RWPE2 (cell line): ENCODE data around the gene CHKA.

Experiments used
- ATAC-seq: fragments of 200-7000 bp; cut with Tn5 transposase; 3 replicates; pipeline ENCODE4 v1.9.1; 2021; ENCODE audit warnings: low read depth
- DNase-seq: peaks from one replicate; pipeline ENCODE4 v3.0.0-alpha.2; 2020; ENCODE audit warnings: low spot score
- H3K27ac ChIP-seq: fragments of 450-650 bp; 2 replicates; pipeline ENCODE4 v1.5.1; 2017; ENCODE audit warnings: mild to moderate bottlenecking; ENCODE audit not compliant: poor library complexity, severe bottlenecking
- H3K27me3 ChIP-seq: fragments of 250-450 bp; sonication (Bioruptor Pico); 2 replicates; pipeline ENCODE4 v1.5.1; 2021; ENCODE audit warnings: mild to moderate bottlenecking, moderate library complexity; ENCODE audit not compliant: insufficient read depth, poor library complexity, severe bottlenecking
- H3K36me3 ChIP-seq: fragments of 250-450 bp; sonication (Bioruptor Pico); 2 replicates; pipeline ENCODE4 v1.5.1; 2020; ENCODE audit warnings: low read depth, mild to moderate bottlenecking, moderate library complexity
- H3K4me1 ChIP-seq: fragments of 250-450 bp; sonication (Bioruptor Pico); 2 replicates; pipeline ENCODE4 v1.5.1; 2021; ENCODE audit warnings: mild to moderate bottlenecking, moderate library complexity; ENCODE audit not compliant: insufficient read depth, poor library complexity, severe bottlenecking
- H3K4me3 ChIP-seq: fragments of 250-450 bp; sonication (Bioruptor Pico); 2 replicates; pipeline ENCODE4 v1.5.1; 2021; ENCODE audit warnings: mild to moderate bottlenecking, moderate library complexity; ENCODE audit not compliant: severe bottlenecking
- H3K9me3 ChIP-seq: fragments of 250-450 bp; sonication (Bioruptor Pico); 2 replicates; pipeline ENCODE4 v1.5.1; 2021; ENCODE audit warnings: mild to moderate bottlenecking, moderate library complexity; ENCODE audit not compliant: severe bottlenecking
- TF ChIP-seq, protein P1 (sequence below): fragments of 450-650 bp; IDR thresholded peaks from one replicate; pipeline ENCODE4 v1.5.1; 2017; ENCODE audit warnings: mild to moderate bottlenecking, moderate library complexity; ENCODE audit not compliant: poor library complexity, severe bottlenecking

CHKA gene

DNA sequence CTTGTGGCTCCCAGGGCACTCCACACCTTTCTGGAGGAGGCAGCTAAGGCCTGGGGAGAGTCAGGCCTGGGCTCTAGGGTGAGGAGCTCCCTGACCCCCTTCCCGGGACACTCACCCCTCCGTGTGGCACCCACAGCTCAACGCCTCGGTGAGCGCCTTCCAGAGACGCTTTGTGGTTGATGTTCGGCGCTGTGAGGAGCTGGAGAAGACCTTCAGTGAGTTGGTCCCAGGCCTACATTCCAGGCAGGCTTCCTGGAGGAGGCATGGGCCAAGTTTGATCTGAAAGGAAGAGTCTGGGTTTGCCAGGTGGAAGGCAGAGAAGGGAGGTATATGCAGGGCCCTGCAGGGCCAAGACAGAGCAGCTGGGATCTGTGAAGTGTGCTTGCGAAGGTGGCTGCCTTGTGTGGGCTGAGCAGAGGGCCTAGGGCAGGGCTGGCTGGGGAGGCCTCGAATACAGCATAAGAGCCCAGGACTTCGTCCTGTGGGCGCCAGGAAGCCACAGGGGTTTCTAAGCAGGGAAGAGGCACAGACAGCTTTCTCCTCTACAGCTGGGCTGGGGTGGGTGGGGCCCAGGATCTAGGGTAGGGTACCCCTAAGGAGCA, 79.5 kb downstream of the CHKA start:
- ATAC-seq (no peak), DNase-seq (no peak)
- Histone ChIP-seq H3K27ac (peak overlapping the region; percentile 67), H3K4me3 (no peak overlapping the region), H3K4me1 (peaks cover 4% of the 10 kb centered on the region), H3K27me3 (no peaks in the 10 kb centered on the region), H3K9me3 (no peaks in the 10 kb centered on the region), H3K36me3 (0 out of 2 replicates have a peak, but pooled peaks cover 10% of the 10 kb centered on the region)
- TF ChIP-seq, protein P1, sequence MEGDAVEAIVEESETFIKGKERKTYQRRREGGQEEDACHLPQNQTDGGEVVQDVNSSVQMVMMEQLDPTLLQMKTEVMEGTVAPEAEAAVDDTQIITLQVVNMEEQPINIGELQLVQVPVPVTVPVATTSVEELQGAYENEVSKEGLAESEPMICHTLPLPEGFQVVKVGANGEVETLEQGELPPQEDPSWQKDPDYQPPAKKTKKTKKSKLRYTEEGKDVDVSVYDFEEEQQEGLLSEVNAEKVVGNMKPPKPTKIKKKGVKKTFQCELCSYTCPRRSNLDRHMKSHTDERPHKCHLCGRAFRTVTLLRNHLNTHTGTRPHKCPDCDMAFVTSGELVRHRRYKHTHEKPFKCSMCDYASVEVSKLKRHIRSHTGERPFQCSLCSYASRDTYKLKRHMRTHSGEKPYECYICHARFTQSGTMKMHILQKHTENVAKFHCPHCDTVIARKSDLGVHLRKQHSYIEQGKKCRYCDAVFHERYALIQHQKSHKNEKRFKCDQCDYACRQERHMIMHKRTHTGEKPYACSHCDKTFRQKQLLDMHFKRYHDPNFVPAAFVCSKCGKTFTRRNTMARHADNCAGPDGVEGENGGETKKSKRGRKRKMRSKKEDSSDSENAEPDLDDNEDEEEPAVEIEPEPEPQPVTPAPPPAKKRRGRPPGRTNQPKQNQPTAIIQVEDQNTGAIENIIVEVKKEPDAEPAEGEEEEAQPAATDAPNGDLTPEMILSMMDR = no peak

DNA sequence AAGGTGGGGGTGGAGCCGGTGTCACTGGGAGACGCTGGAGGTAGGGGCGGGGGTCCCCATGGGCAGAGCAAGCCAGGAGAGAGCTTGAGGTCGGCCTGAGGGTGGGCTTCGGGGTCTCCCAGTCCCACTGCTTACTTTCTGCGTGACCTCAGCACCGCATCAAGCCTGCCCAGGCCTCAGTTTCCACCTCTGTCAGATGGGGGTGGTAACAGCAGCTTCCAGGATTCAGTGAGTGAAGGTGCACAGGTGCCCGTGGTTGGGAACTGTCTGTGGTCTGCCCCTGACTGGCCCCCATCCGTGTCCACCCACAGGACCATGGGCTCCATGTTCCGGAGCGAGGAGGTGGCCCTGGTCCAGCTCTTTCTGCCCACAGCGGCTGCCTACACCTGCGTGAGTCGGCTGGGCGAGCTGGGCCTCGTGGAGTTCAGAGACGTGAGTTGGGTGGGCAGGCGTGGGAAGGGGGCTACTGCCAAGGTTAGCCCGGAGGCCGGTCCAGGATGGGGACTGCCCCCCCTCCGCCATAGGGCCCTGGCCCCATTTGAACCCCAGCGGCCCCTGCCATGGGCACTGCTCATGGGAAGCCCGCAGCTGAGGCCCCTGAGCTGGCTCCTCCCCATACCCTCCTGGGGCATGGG, 80.1 kb downstream of the CHKA start:
- H3K4me3 ChIP-seq = peak overlapping the region; percentile 48
- H3K9me3 ChIP-seq = no peaks in the 10 kb centered on the region
- H3K27ac ChIP-seq = peak overlapping the region; percentile 67
- H3K4me1 ChIP-seq = peaks cover 4% of the 10 kb centered on the region
- DNase-seq = peak; percentile 45
- no peak for ATAC-seq
- 0 out of 2 replicates have a peak, but pooled peaks cover 10% of the 10 kb centered on the region for H3K36me3 ChIP-seq
- TF ChIP-seq, protein P1 = no peak
- H3K27me3 ChIP-seq = no peaks in the 10 kb centered on the region

DNA sequence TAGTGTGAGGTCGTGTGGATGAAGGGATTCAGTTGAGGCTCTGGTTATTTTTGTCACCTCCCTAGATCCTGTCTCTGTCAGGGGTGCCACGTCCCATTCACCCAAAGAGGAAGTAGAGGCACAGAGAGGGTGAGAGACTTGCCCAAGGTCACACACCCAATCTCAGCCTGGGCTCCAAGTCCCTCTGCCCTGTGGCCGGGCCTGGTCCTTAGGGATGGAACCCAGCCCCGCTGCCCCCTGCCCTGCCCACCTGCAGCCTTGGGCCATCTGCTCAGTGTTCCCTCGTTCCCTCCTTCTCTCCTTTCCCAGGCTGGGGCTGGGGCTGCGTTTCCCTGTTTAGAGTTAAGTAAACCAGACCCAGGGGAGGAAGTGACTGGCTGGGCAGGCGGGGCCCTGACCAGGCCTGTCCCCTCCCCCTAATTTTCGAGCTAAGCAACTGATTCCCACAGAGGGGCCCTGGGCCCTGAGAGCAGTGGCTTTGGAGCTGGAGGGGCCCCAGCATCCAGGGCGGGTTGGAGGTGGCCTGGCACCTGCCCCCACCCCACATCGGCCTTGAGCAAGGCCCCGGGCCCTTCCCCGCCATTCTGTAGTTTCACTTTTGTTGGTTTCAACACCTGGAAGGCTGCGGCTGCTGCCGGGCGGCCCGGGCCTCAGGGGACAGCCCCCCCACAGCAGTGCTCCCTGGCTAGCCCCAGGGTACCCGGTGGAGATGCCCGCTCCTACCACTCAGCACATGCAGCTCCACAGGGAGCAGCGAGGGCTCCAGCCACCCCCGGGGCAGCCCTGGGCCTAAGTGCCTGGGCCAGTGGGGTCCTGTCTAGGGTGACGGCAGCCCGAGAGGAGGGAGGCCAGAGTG, 80.9 kb downstream of the CHKA start:
- peak; percentile 58 for DNase-seq
- H3K27me3 ChIP-seq = no peaks in the 10 kb centered on the region
- no peaks in the 10 kb centered on the region for H3K9me3 ChIP-seq
- peak overlapping the region; percentile 67 for H3K27ac ChIP-seq
- 0 out of 2 replicates have a peak, but pooled peaks cover 7% of the 10 kb centered on the region for H3K36me3 ChIP-seq
- H3K4me3 ChIP-seq = peak overlapping the region; percentile 48
- TF ChIP-seq, protein P1 = no peak
- ATAC-seq = peak; percentile 62
- peaks cover 4% of the 10 kb centered on the region for H3K4me1 ChIP-seq

DNA sequence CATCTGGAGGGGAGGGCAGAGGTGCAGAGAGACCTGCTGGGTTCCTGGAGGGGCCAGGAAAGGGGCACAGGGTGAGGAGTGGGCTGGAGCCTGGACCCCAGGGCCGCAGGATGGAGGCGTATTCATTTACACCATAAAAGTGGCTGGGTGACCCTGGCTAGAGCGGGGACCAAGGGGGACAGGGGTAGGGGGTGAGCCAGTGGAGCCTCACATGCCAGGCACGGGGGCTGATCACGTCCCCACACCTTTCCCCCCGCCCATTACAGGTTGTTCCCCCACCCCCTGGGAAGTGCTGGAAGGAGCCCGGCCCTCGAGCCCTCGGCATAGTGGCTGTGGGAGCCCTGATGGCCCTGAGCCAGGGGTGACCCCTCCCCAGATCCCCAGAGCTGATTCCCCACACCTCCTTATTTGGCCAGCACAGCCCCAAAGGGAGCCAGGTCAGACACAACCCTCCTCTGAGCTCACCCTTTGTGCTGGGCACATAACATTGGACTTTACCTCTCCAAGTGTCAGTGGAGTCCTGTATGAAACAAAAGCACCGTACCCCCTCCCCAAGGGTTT, 81.6 kb downstream of the CHKA start:
- peak; percentile 21; the same call in 2 of the 3 replicates for ATAC-seq
- no peak for DNase-seq
- no peaks in the 10 kb centered on the region for H3K27me3 ChIP-seq
- H3K4me3 ChIP-seq = peak overlapping the region; percentile 48
- peaks cover 4% of the 10 kb centered on the region for H3K4me1 ChIP-seq
- TF ChIP-seq, protein P1 = no peak
- 0 out of 2 replicates have a peak, but pooled peaks cover 7% of the 10 kb centered on the region for H3K36me3 ChIP-seq
- H3K27ac ChIP-seq = peak overlapping the region; percentile 67
- H3K9me3 ChIP-seq = no peaks in the 10 kb centered on the region
